Suprapubic skin (tissue), 4 donors: ENCODE results near the gene RASGRP3. TPM values are rescaled to one million over a fixed set of nuclear protein-coding genes. Genes with fewer than 3 reads are reported as not detected.

ENCODE experiments used
- DNase-seq, 2 donors: peaks; one replicate each; pipeline ENCODE4 v3.0.0-alpha.2; 2019; ENCODE audit warnings: low spot score in 2 of 2
- H3K27ac ChIP-seq: fragments of 200-600 bp; sonication (generic); one replicate; pipeline ENCODE4 v1.5.1; 2019
- H3K27me3 ChIP-seq: fragments of 200-600 bp; sonication (generic); one replicate; pipeline ENCODE4 v1.5.1; 2019
- H3K36me3 ChIP-seq: fragments of 200-600 bp; sonication (generic); one replicate; pipeline ENCODE4 v1.5.1; 2019
- H3K4me1 ChIP-seq: fragments of 200-600 bp; sonication (generic); one replicate; pipeline ENCODE4 v1.5.1; 2019
- H3K4me3 ChIP-seq: fragments of 200-600 bp; sonication (generic); one replicate; pipeline ENCODE4 v1.5.1; 2019; ENCODE audit warnings: mild to moderate bottlenecking
- H3K9me3 ChIP-seq: fragments of 200-600 bp; sonication (generic); one replicate; pipeline ENCODE4 v1.5.1; 2019
- EP300 ChIP-seq: sonication (generic); formaldehyde crosslinking; IDR thresholded peaks from one replicate; pipeline ENCODE4 v1.6.1; 2017; ENCODE audit warnings: antibody characterized with exemption
- POLR2A ChIP-seq, 2 donors: fragments of 450-650 bp; IDR thresholded peaks; one replicate each; pipeline ENCODE4 v1.6.1; 2017; ENCODE audit warnings: antibody characterized with exemption in 2 of 2, mild to moderate bottlenecking in 2 of 2, moderate library complexity in 2 of 2
- POLR2AphosphoS5 ChIP-seq, 3 donors: sonication (generic); formaldehyde crosslinking; IDR thresholded peaks; one replicate each; pipeline ENCODE4 v1.6.1; 2017; ENCODE audit warnings: antibody characterized with exemption in 3 of 3
- WGBS: methylation state at CpG from one replicate; pipeline ENCODE4 v1.1.5; 2018; 5-methylcytosine and 5-hydroxymethylcytosine counted together
- total RNA-seq, 4 donors: library from RNA; depleted of rRNA; stranded (reverse); fragments of >200 nt; gene quantifications; one replicate each; pipeline ENCODE4 v1.1.0, GENCODE V29; 2016
- TF ChIP-seq, protein P1 (sequence below), 2 donors: fragments of 200-600 bp in 1 of 2; fragments of 450-650 bp in 1 of 2; sonication (generic) in 1 of 2; IDR thresholded peaks; one replicate each; pipeline ENCODE4 v1.5.1; 2016 to 2019; ENCODE audit warnings: antibody characterized with exemption in 2 of 2, mild to moderate bottlenecking in 1 of 2, moderate library complexity in 1 of 2

RASGRP3 gene
- total RNA-seq, 4 donors from 2014 or later: 4.1 to 11.1 (median 6.4) TPM

DNA sequence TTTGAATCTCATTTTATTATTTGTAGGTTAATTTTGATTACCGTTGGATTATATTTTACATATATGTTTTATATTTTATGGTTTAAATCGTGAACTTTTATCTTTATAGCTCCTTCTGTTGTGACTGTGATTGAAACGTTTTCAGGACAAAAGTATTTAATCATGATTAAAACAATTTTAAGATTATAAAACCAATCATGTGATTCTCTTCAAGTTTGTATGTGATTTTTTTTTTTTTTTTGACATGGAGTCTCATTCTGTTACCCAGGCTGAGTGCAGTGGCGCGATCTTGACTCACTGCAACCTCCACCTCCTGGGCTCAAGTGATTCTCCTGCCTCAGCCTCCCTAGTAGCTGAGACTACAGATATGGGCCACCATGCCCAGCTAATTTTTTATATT, 7.2 kb upstream of the RASGRP3 start:
- no peaks in the 10 kb centered on the region for H3K9me3 ChIP-seq
- TF ChIP-seq, protein P1, sequence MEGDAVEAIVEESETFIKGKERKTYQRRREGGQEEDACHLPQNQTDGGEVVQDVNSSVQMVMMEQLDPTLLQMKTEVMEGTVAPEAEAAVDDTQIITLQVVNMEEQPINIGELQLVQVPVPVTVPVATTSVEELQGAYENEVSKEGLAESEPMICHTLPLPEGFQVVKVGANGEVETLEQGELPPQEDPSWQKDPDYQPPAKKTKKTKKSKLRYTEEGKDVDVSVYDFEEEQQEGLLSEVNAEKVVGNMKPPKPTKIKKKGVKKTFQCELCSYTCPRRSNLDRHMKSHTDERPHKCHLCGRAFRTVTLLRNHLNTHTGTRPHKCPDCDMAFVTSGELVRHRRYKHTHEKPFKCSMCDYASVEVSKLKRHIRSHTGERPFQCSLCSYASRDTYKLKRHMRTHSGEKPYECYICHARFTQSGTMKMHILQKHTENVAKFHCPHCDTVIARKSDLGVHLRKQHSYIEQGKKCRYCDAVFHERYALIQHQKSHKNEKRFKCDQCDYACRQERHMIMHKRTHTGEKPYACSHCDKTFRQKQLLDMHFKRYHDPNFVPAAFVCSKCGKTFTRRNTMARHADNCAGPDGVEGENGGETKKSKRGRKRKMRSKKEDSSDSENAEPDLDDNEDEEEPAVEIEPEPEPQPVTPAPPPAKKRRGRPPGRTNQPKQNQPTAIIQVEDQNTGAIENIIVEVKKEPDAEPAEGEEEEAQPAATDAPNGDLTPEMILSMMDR (IDR thresholded peaks at IDR 0.05): no peak
- no peak for TF ChIP-seq POLR2A (IDR thresholded peaks at IDR 0.05)
- TF ChIP-seq POLR2AphosphoS5 (IDR thresholded peaks at IDR 0.05): no peak
- no peak for TF ChIP-seq EP300
- WGBS: 92% methylated on average over 5 of the region's 5 CpGs

DNA sequence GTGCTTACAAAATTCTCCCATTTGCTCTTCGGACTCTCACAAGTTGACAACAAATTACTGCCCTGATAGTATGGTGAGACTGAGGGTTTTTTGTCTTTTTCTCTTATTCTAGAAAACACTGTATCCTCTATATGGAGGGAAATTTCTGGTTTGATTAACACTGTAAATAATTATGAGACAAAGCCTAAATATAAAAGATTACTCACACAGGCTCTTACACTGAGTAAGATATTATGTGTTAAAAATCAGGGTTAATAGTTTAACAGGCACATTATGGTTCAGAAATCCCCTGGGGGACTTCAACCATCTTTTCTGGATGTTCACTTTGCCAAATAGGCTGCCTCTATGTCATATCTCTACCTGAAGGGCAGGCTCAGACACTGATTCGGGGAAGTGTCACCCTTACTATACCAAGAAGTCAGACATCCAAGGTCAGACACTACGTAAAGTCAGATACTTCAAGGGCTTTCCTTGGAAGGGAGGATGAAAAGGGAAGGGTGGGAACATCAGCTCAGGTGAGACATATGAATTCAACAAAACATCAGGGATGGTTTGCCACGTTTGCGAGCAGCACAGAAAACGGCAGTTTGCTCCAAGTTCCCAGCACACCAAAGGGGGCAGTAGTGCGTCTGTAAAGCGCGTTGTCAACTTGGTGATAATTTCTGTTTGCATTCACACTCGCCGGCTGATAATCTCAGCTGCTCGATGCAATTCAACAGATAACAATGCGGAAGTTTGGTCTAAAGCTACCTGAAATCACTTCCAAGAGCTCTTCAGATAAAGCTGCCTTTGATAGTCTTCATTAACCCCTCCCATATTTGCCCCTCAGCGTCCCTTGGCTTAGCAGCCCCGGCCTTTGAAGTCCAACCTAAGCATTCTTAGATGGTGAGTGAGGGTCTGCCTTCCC, 972 bp upstream of the RASGRP3 start:
- TF ChIP-seq POLR2A (IDR thresholded peaks at IDR 0.05) (no peak), POLR2AphosphoS5 (IDR thresholded peaks at IDR 0.05) (peak in 1 of 3 donors; percentile 42)
- TF ChIP-seq, protein P1 (IDR thresholded peaks at IDR 0.05): peak; percentile 62 to 82
- Histone ChIP-seq H3K9me3 (no peaks in the 10 kb centered on the region), H3K27me3 (no peaks in the 10 kb centered on the region), H3K27ac (peak overlapping the region; percentile 85), H3K4me3 (peak overlapping the region; percentile 62), H3K4me1 (peaks cover 15% of the 10 kb centered on the region), H3K36me3 (no peaks in the 10 kb centered on the region)
- peak; percentile 81 to 86 for DNase-seq
- 12% methylated on average over 15 of the region's 15 CpGs for WGBS

More for the DNA sequence above, 7.2 kb upstream of the RASGRP3 start:
- no peak for DNase-seq
- H3K27me3 ChIP-seq: no peaks in the 10 kb centered on the region
- no peak overlapping the region for H3K4me3 ChIP-seq
- no peak overlapping the region for H3K27ac ChIP-seq
- H3K4me1 ChIP-seq: no peaks in the 10 kb centered on the region
- no peaks in the 10 kb centered on the region for H3K36me3 ChIP-seq

- peak overlapping the region; percentile 62 for H3K4me3 ChIP-seq
- no peaks in the 10 kb centered on the region for H3K36me3 ChIP-seq
- TF ChIP-seq POLR2AphosphoS5 (IDR thresholded peaks at IDR 0.05) (no peak), EP300 (no peak), POLR2A (IDR thresholded peaks at IDR 0.05) (no peak)
- TF ChIP-seq, protein P1 (IDR thresholded peaks at IDR 0.05): no peak
- no peak for DNase-seq
- WGBS: 8% methylated on average over 4 of the region's 4 CpGs
- peaks cover 15% of the 10 kb centered on the region for H3K4me1 ChIP-seq
- H3K9me3 ChIP-seq: no peaks in the 10 kb centered on the region
- no peaks in the 10 kb centered on the region for H3K27me3 ChIP-seq
- peak overlapping the region; percentile 85 for H3K27ac ChIP-seq
Measured at GRCh38 chr2:33476793-33477190, 343 bp downstream of the RASGRP3 start.

DNA sequence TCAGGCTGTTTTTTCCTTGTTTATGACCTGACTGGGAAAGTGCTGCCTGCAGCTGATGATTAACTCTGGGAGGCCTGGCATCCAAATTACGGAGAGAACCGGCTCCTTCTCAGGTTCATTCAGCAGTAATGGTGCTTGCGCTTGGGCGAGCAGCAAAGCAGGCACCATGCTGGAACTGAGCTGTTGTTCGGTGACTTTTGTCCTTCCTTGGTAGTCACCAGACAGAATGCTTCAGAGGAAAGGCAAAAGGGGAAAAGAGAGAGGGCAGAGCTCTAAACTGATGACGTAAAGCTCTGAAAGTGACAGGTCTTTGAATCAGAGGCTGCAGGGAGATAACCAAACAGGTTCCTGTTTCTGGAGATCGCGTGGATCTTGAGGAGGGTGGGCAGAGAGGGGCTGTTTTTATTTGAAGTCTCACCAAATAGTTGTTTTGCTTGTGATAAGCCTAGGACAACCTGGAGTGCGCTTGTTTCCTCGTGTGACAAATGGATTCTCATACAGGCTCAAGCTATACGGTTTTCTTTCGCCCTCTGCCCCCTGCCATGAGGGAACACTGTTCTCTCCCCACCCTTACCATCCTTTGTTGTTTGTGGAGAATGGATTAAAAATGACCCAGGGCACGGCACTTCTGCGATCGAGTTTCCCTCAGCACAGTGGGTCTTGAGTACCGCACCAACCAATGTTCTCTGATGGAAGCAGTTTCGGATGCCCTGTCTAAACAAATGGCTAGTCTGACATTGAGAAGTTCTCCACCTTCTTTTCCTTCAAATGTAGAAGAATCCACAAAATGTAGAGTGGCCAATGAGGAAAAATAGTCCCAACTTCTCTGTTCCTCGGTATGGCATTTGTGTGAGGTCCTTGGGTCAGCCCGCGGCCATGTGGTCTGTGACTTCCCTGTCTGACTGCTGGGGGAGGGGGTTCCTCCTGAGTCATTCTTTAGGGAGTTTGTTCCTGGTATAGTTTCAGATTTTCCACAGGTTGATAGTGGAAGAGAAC, 1.3 kb downstream of the RASGRP3 start:
- Histone ChIP-seq H3K27me3 (no peaks in the 10 kb centered on the region), H3K4me3 (peak overlapping the region; percentile 62), H3K4me1 (peaks cover 15% of the 10 kb centered on the region), H3K9me3 (no peaks in the 10 kb centered on the region), H3K36me3 (no peaks in the 10 kb centered on the region), H3K27ac (peak overlapping the region; percentile 85)
- TF ChIP-seq, protein P1 (IDR thresholded peaks at IDR 0.05): no peak
- TF ChIP-seq EP300 (no peak), POLR2AphosphoS5 (IDR thresholded peaks at IDR 0.05) (no peak), POLR2A (IDR thresholded peaks at IDR 0.05) (no peak)
- 68% methylated on average over 19 of the region's 20 CpGs for WGBS
- no peak for DNase-seq
